ENCODE results near the gene TMEM222.

The TMEM222 gene

GRCh38 chr1:27372808-27373690 is 51.1 kb downstream of the TMEM222 start:
- no peaks in the 10 kb centered on the region for H3K36me3 ChIP-seq (ENCODE audit: control insufficient read depth, low read length)
- H3K9me2 ChIP-seq (replicated peaks; ENCODE audit: control insufficient read depth, low read length), result no peaks in the 10 kb centered on the region
- H3F3A ChIP-seq (ENCODE audit: control insufficient read depth, insufficient read depth), result no peaks in the 10 kb centered on the region; the same call in 1 of the 2 replicates
- no peaks in the 10 kb centered on the region for H3K27me3 ChIP-seq (ENCODE audit: control insufficient read depth, low read length)
- peaks cover 13% of the 10 kb centered on the region for H3K4me1 ChIP-seq (ENCODE audit: control insufficient read depth, low read length)
- H3K9me3 ChIP-seq (ENCODE audit: control insufficient read depth, insufficient read depth, low read length), result no peaks in the 10 kb centered on the region
- H4K20me1 ChIP-seq (ENCODE audit: control insufficient read depth, insufficient read depth, low read depth, low read length), result no peaks in the 10 kb centered on the region
- no peak overlapping the region for H3K4me3 ChIP-seq (ENCODE audit: low read length)
- H3K4me2 ChIP-seq (ENCODE audit: low read length), result no peak overlapping the region
- TF ChIP-seq EZH2phosphoT487 (IDR thresholded peaks at IDR 0.05; ENCODE audit: borderline replicate concordance, low read length) (no peak), CTCF (IDR thresholded peaks at IDR 0.05; ENCODE audit: low read depth, low read length, poor library complexity, severe bottlenecking) (peak; percentile 19)
- H3K27ac ChIP-seq (ENCODE audit: low read depth, low read length), result no peak overlapping the region
- H3K79me2 ChIP-seq (ENCODE audit: control insufficient read depth, low read length), result no peaks in the 10 kb centered on the region

GRCh38 chr1:27374362-27375086 is 52.6 kb downstream of the TMEM222 start, which contains the start of gene FCN3:
FCN3 (minus strand) TSS chr1:27374824; CDS start chr1:27374818, 6 bp downstream.
- Histone ChIP-seq H3K27ac (ENCODE audit: low read depth, low read length) (no peak within 1 kb of the TSS), H3K4me1 (ENCODE audit: control insufficient read depth, low read length) (peaks cover 8% of the 10 kb centered on the region), H3K27me3 (ENCODE audit: control insufficient read depth, low read length) (no peaks in the 10 kb centered on the region; the same call in 1 of the 2 replicates), H3K79me2 (ENCODE audit: control insufficient read depth, low read length) (no peaks in the 10 kb centered on the region), H3K9me2 (replicated peaks; ENCODE audit: control insufficient read depth, low read length) (no peaks in the 10 kb centered on the region), H3K9me3 (ENCODE audit: control insufficient read depth, insufficient read depth, low read length) (no peaks in the 10 kb centered on the region), H3K36me3 (ENCODE audit: control insufficient read depth, low read length) (no peaks in the 10 kb centered on the region), H3K4me2 (ENCODE audit: low read length) (no peak within 1 kb of the TSS), H4K20me1 (ENCODE audit: control insufficient read depth, insufficient read depth, low read depth, low read length) (no peaks in the 10 kb centered on the region), H3F3A (ENCODE audit: control insufficient read depth, insufficient read depth) (no peaks in the 10 kb centered on the region; the same call in 1 of the 2 replicates), H3K4me3 (ENCODE audit: low read length) (no peak within 1 kb of the TSS)
- TF ChIP-seq CTCF (IDR thresholded peaks at IDR 0.05; ENCODE audit: low read depth, low read length, poor library complexity, severe bottlenecking) (no peak), EZH2phosphoT487 (IDR thresholded peaks at IDR 0.05; ENCODE audit: borderline replicate concordance, low read length) (no peak)

- no peaks in the 10 kb centered on the region for H4K20me1 ChIP-seq (ENCODE audit: control insufficient read depth, insufficient read depth, low read depth, low read length)
- H3K4me2 ChIP-seq (ENCODE audit: low read length), result no peak overlapping the region
- H3K9me2 ChIP-seq (replicated peaks; ENCODE audit: control insufficient read depth, low read length), result no peaks in the 10 kb centered on the region
- H3K27ac ChIP-seq (ENCODE audit: low read depth, low read length), result no peak overlapping the region
- TF ChIP-seq CTCF (IDR thresholded peaks at IDR 0.05; ENCODE audit: low read depth, low read length, poor library complexity, severe bottlenecking), result no peak
- no peak for TF ChIP-seq EZH2phosphoT487 (IDR thresholded peaks at IDR 0.05; ENCODE audit: borderline replicate concordance, low read length)
- no peaks in the 10 kb centered on the region; the same call in 1 of the 2 replicates for H3F3A ChIP-seq (ENCODE audit: control insufficient read depth, insufficient read depth)
- no peak overlapping the region for H3K4me3 ChIP-seq (ENCODE audit: low read length)
- no peaks in the 10 kb centered on the region for H3K9me3 ChIP-seq (ENCODE audit: control insufficient read depth, insufficient read depth, low read length)
- no peaks in the 10 kb centered on the region for H3K4me1 ChIP-seq (ENCODE audit: control insufficient read depth, low read length)
- H3K27me3 ChIP-seq (ENCODE audit: control insufficient read depth, low read length), result peaks cover 17% of the 10 kb centered on the region
- H3K79me2 ChIP-seq (ENCODE audit: control insufficient read depth, low read length), result no peaks in the 10 kb centered on the region
- H3K36me3 ChIP-seq (ENCODE audit: control insufficient read depth, low read length), result no peaks in the 10 kb centered on the region
Measured at GRCh38 chr1:27377760-27378495, 56.0 kb downstream of the TMEM222 start.

Measured in DOHH2 (cell line).